Measurements from ENCODE around the gene NEB. TPM values are rescaled to one million over a fixed set of nuclear protein-coding genes. Genes with fewer than 3 reads are reported as not detected.

Gene NEB
- polyA plus RNA-seq, 2 of the 4 experiments (the other 2 are of a cell fraction) = 0.67 to 4.4 TPM

DNA sequence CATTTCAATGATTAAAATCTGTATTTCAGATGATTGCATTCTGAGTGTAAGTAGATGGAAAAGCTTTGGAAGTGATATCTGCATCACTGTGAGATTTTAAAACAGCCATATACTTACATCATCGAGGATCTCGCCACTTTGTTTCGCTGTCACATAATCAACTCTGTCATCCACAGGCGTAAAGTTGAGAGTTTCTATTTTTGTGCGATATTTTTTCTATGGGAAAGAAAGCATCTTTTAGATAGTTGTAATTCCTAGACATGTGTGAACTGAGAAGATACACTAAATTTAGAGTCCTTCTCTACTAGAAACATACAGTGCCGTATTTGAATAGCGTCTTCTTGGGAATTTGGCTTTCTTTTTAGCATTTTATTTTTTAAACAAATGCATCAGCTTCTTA, 165.8 kb downstream of the NEB start:
- TF ChIP-seq ZFP36 (IDR thresholded peaks at IDR 0.05; ENCODE audit: borderline replicate concordance, partially characterized antibody) (no peak), FOSL2 (IDR thresholded peaks at IDR 0.05) (no peak), FOSL2 (CRISPR knock-in tag; IDR thresholded peaks at IDR 0.05) (no peak), CHD4 (IDR thresholded peaks at IDR 0.05; ENCODE audit: borderline replicate concordance) (no peak), ZC3H11A (IDR thresholded peaks at IDR 0.05) (no peak), SMC3 (IDR thresholded peaks at IDR 0.05) (no peak), HOXA7 (CRISPR knock-in tag; IDR thresholded peaks at IDR 0.05) (no peak), ESRRA (IDR thresholded peaks at IDR 0.05; ENCODE audit: borderline replicate concordance, low read length) (no peak), HMGXB4 (CRISPR knock-in tag; IDR thresholded peaks at IDR 0.05; ENCODE audit: borderline replicate concordance) (no peak), POLR2A (IDR thresholded peaks at IDR 0.05; ENCODE audit: low read length) (no peak), CBX2 (IDR thresholded peaks at IDR 0.05; ENCODE audit: borderline replicate concordance, low read depth) (no peak), MAZ (IDR thresholded peaks at IDR 0.05; ENCODE audit: borderline replicate concordance, low read depth, low read length) (no peak)
- TF ChIP-seq, protein P1, sequence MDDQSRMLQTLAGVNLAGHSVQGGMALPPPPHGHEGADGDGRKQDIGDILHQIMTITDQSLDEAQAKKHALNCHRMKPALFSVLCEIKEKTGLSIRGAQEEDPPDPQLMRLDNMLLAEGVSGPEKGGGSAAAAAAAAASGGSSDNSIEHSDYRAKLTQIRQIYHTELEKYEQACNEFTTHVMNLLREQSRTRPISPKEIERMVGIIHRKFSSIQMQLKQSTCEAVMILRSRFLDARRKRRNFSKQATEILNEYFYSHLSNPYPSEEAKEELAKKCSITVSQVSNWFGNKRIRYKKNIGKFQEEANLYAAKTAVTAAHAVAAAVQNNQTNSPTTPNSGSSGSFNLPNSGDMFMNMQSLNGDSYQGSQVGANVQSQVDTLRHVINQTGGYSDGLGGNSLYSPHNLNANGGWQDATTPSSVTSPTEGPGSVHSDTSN (IDR thresholded peaks at IDR 0.05) = no peak
- TF ChIP-seq, protein P2, sequence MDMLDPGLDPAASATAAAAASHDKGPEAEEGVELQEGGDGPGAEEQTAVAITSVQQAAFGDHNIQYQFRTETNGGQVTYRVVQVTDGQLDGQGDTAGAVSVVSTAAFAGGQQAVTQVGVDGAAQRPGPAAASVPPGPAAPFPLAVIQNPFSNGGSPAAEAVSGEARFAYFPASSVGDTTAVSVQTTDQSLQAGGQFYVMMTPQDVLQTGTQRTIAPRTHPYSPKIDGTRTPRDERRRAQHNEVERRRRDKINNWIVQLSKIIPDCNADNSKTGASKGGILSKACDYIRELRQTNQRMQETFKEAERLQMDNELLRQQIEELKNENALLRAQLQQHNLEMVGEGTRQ (IDR thresholded peaks at IDR 0.05) = no peak
- TF ChIP-seq, protein P3, sequence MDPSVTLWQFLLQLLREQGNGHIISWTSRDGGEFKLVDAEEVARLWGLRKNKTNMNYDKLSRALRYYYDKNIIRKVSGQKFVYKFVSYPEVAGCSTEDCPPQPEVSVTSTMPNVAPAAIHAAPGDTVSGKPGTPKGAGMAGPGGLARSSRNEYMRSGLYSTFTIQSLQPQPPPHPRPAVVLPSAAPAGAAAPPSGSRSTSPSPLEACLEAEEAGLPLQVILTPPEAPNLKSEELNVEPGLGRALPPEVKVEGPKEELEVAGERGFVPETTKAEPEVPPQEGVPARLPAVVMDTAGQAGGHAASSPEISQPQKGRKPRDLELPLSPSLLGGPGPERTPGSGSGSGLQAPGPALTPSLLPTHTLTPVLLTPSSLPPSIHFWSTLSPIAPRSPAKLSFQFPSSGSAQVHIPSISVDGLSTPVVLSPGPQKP (IDR thresholded peaks at IDR 0.05; ENCODE audit: low read depth, low read length) = no peak
- TF ChIP-seq, protein P4, sequence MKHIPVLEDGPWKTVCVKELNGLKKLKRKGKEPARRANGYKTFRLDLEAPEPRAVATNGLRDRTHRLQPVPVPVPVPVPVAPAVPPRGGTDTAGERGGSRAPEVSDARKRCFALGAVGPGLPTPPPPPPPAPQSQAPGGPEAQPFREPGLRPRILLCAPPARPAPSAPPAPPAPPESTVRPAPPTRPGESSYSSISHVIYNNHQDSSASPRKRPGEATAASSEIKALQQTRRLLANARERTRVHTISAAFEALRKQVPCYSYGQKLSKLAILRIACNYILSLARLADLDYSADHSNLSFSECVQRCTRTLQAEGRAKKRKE (CRISPR knock-in tag; IDR thresholded peaks at IDR 0.05; ENCODE audit: low read depth) = no peak
- FAIRE-seq = no peak
- 81% methylated on average over 7 of the region's 7 CpGs for WGBS (ENCODE audit: missing lambda C conversion rate)
- Histone ChIP-seq H3K4me2 (no peak overlapping the region), H3K27ac (no peak overlapping the region), H3K4me3 (no peak overlapping the region), H3K4me1 (no peaks in the 10 kb centered on the region), H3K9me3 (no peaks in the 10 kb centered on the region)
- no peak for DNase-seq (ENCODE audit: low read depth in 1 of 2, low spot score in 1 of 2)
- ATAC-seq = no peak
- POLR2A ChIA-PET = no interaction called here
- CTCF ChIA-PET = interaction anchor here (1.3 kb wide), 1 partner anchor 220 kb away, joined by 4 read pairs; no protein-coding TSS in a partner anchor

DNA sequence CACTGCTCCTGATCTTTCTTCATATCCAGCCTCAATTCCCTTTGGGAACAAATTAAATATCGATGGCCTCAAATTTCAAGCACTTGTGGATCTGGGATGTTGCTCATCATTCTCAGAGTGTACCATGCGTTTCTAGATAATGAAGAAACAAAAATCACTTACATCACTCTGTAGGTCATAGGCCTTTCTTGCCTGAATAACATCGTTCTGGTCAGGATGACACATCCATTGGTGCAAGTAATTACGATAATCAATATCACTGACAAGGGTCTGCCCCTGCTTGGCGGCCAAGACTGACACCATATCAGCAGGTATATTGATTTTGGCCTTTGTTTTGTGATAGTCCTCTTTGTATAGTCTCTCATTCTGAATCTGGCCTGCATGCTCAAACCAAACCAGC, 167.3 kb downstream of the NEB start:
- Histone ChIP-seq H3K4me1 (no peaks in the 10 kb centered on the region), H3K4me2 (no peak overlapping the region), H3K4me3 (no peak overlapping the region), H3K27ac (no peak overlapping the region), H3K9me3 (no peaks in the 10 kb centered on the region)
- ChIA-PET POLR2A (no interaction called here), CTCF (interaction anchor here (0.5 kb wide), 1 partner anchor 277 kb away, joined by 3 read pairs; no protein-coding TSS in a partner anchor)
- DNase-seq (ENCODE audit: low read depth in 1 of 2, low spot score in 1 of 2) = no peak
- no peak for FAIRE-seq
- WGBS (ENCODE audit: missing lambda C conversion rate) = 39% methylated on average over 5 of the region's 5 CpGs
- no peak for TF ChIP-seq MAX (IDR thresholded peaks at IDR 0.05)
- TF ChIP-seq, protein P1 (IDR thresholded peaks at IDR 0.05) = no peak
- no peak for TF ChIP-seq NFE2L2 (conservative IDR thresholded peaks at IDR 0.05; ENCODE audit: low read length)
- no peak for TF ChIP-seq HOXB13 (CRISPR knock-in tag; IDR thresholded peaks at IDR 0.05; ENCODE audit: low read depth)
- no peak for TF ChIP-seq TP53 (CRISPR knock-in tag; IDR thresholded peaks at IDR 0.05)
- no peak for TF ChIP-seq SREBF2 (IDR thresholded peaks at IDR 0.05)
- no peak for TF ChIP-seq HOXA7 (CRISPR knock-in tag; IDR thresholded peaks at IDR 0.05)
- ATAC-seq = no peak
